Camera-type eye (tissue), 1 donor: Measurements from ENCODE around the gene LY6G6F. TPM values are rescaled to one million over a fixed set of nuclear protein-coding genes. Genes with fewer than 3 reads are reported as not detected.

Experiments used
- total RNA-seq: library from RNA; depleted of rRNA; stranded (reverse); fragments of >200 nt; gene quantifications from one replicate; pipeline ENCODE4 v1.2.3, GENCODE V29; 2014

LY6G6F gene
- not detected for total RNA-seq

GRCh38 chr6:31706599-31706998 is at the start of gene LY6G6F:
Gene LY6G6F (plus strand): TSS chr6:31706866. CDS start chr6:31706907, 41 bp downstream.

DNA sequence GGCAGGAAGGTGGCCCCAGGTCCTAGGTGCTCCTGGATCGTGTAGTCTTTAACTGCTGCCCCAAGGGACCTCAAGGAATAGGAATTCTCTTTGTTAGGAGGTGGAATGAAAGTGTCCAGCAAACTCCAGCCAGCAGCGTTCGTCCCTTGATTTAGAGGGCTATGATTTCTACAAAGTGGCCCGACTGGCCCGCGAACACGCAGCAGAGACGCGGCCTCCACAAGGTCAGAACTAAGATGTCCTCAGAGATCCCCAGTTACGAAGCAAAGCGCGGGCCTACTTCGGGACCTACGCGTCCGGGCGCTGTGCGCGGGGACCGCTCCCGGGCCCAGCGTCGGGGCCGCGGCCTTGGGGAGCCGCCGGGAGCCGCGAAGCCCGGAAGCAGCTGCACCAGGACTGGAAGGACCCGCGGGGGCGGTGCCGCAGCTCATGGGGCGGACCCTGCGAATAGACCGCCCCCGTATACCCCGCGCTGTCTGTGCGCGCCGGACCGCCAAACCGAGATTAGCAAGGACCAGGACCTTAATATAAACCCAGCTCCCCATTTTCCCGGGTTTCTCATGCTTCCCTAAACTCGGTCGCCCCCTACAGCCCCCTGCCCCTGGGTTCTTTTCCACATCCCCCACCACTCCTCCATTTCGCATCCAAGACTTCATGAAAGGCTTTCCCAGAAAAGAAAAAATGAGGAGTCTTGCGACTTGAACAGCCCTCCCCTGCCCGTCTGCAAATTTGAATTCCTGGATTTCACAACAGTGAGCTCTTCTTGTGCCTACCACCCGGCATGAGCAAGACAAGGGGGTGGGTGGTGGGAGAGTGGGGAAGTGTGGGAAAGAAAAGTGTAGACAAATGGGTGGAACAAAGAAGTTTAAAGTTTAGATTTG is 46.0 kb upstream of the LY6G6F start, which contains the start of gene C6orf47:
Gene C6orf47 (minus strand): TSS at position 398 of the 881 bp plus-strand sequence. CDS start 831 bp downstream, outside the sequence.

GRCh38 chr6:31664790-31665500 is 41.7 kb upstream of the LY6G6F start, which contains the start of gene GPANK1:
Gene GPANK1 (minus strand): TSS chr6:31664997. CDS start chr6:31664478, 519 bp downstream.

DNA sequence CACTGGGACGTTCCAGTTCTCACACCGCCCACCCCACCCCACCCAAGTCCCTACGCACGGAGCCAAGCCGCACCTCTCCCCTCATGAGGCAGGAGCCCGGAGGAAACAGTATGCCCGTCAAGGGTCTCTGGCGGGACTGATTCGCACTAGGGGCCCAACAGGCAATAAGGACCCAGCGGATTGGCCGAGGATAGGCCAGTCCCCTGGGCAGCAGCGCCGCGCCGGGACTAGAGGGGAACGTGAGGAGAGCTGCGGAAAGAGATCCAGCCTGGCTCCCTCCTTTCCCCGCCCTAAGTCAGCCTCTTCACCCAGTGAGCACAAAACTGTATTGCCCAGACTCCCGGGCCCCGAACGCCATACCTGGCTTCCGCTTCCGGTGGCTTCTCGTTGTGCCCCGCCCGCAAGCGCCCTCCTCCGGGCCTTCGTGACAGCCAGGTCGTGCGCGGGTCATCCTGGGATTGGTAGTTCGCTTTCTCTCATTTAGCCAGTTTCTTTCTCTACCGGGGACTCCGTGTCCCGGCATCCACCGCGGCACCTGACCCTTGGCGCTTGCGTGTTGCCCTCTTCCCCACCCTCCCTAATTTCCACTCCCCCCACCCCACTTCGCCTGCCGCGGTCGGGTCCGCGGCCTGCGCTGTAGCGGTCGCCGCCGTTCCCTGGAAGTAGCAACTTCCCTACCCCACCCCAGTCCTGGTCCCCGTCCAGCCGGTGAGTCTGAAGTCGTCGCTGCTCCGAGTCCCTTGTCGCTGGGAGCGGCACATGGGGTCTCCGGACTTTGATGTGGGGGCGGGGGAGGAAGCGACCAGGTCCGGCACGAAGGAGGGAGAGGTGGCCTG is 40.9 kb upstream of the LY6G6F start, which contains the start of gene CSNK2B:
Gene CSNK2B (plus strand): TSS at position 580 of the 836 bp plus-strand sequence. CDS start 752 bp downstream, outside the sequence.

GRCh38 chr6:31669676-31670075 is 37.0 kb upstream of the LY6G6F start, which contains the start of gene LY6G5B:
Gene LY6G5B (plus strand): TSS chr6:31669976. CDS start chr6:31670951, 975 bp downstream.

DNA sequence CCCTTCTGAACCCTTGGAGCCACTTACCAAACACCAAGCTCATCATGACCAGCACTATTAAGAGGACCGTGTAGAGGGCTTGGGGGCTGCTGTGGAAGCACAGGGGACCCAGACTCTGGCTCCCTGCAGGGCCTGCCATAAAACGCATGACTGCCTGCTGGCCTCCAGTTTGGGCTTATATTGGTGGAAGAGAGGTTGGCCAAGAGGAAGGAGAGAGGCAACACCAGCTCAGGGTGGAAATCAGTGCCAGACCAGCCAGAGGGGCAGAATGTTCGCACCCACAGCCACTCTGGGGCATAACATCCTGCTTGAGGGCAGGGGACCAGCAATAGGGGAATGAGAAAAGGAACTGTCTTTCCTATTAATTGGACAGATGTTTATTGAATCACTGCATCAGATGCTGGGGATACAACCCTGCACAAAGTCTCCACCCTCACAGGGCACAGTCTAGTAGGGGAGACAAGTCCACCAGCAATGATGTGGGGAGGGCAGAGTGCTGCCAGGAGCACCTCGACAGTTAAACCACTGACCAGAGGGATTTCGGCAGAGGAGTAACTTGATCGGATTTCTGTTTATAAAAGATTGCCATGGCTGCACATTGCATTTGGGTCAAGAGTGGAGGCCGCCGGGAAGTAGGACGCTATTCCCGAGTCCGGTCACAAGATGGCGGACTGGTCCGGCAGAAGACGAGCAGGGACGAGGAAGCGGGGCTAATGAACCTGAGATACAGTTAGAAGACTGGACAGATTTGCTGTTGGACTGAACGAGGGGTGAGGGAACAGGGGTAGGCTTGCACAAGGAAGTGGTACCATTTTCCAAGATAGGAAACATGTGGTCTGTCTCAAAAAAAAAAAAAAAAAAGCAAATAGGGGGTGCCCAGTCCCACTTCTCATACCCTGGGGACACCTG is 26.2 kb upstream of the LY6G6F start, which contains the start of gene LY6G5C:
Gene LY6G5C (minus strand): TSS at position 842 of the 909 bp plus-strand sequence. CDS start 694 bp downstream, at position 148.

DNA sequence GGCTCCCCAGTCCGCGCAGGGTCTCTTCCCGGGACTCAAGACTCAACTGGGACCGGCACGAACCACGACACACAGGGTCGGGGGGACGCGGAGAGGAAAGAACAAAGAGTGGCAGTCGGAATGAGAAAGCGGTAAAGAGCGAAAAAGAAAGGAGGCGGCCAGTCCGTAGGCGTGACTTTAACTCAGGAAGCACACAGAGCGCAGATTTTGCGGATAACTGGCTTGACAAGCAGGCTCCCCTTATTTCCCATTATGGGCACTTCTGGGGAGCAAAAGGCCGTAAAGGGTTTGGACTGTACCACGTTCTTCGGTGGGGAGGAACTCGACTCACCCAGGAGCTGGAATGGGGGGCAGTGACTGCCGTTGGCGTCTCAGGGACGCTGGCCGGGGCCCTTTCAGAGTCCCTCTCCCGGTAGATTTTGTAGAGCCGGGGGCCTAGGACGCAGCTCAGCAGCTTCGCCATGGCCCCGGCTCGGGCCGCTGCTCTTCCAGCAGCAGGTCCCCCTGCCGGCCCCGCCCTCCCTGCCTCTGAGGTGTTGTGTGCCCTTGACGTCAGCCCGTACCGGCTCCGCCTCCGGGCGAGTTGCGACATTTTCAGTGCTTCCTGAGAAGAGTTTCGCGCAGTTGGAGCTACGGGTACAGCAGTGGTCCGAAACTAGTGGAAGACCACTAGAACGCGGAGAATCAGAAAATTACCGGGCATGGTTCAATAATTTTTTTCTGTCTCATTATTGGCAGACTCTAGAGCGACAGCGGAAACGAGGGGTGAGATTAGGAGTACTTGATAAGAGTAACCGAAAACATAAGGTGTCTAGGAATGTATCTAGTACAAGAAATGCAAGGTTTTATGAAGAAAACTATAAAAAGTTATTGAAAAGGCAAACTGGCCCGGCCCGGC is 3.6 kb upstream of the LY6G6F start, which contains the start of gene ABHD16A:
Gene ABHD16A (minus strand): TSS at position 506 of the 898 bp plus-strand sequence. CDS start 43 bp downstream, at position 463.

GRCh38 chr6:31715022-31715958 is 8.6 kb downstream of the LY6G6F start, which contains the start of gene LY6G6D:
Gene LY6G6D (plus strand): TSS chr6:31715348. CDS start chr6:31715356, 8 bp downstream.

GRCh38 chr6:31721351-31722020 is 14.8 kb downstream of the LY6G6F start, which contains the start of gene LY6G6C:
Gene LY6G6C (minus strand): TSS chr6:31721746. CDS start chr6:31721679, 67 bp downstream.

DNA sequence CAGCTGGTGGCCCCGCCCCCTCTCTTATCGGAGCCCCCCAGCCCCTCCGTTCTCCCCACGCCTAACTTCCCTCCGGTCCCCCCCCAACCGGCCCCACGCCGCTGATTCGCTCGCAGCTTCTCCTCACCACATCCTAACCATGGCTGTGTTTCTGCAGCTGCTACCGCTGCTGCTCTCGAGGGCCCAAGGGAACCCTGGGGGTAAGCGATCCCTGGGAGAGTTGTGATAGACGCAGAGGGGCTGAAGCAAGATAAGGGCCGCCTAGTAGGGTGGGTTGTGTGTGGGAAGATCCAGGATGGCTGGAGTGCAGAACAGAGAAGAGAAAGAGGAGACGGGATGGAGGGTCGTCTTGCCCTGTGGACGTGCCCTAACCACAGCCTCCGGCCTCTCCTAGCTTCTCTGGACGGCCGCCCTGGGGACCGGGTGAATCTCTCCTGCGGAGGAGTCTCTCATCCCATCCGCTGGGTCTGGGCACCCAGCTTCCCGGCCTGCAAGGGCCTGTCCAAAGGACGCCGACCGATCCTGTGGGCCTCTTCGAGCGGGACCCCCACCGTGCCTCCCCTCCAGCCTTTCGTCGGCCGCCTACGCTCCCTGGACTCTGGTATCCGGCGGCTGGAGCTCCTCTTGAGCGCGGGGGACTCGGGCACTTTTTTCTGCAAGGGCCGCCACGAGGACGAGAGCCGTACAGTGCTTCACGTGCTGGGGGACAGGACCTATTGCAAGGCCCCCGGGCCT is 16.7 kb downstream of the LY6G6F start, which contains the start of gene MPIG6B:
Gene MPIG6B (plus strand): TSS at position 129 of the 735 bp plus-strand sequence. CDS start 11 bp downstream, at position 140.

DNA sequence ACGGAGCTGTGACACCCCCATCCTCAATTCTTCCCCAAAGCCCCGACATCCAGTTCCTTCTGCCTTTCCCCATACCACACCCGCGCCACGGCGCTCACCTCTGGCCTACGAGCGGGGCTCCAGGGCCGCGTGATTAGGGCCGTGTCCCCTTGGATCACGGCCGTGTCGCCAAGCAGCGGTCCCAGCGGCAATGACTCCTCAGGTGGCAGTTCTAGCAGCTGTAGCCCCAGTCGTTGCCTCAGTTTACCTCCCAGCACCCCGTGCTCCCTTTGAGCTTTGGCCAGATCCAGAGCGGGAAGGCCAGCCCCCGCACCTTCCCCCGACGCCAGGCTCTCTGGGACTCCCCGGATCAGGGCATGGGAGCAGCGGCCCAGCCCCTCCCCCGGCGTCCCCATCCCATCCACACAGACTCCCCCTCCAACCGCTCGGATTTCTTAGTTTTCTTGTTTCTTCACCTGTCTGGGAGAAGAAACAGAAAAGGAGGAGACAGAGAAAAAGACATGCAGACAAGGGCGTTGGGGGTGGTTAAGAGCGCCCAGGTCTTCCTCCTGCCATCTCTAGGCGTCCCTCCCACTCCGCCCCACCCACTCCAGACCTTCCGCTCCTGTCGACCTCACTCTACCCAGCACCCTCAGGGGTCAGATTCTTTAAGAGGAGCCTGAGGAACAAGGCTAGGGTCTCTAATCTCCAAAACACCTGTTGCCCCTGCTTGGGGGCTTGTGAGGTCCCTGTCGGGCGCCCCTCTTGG is 22.3 kb downstream of the LY6G6F start, which contains the start of gene DDAH2:
Gene DDAH2 (minus strand): TSS at position 533 of the 748 bp plus-strand sequence. CDS start 138 bp downstream, at position 395.

DNA sequence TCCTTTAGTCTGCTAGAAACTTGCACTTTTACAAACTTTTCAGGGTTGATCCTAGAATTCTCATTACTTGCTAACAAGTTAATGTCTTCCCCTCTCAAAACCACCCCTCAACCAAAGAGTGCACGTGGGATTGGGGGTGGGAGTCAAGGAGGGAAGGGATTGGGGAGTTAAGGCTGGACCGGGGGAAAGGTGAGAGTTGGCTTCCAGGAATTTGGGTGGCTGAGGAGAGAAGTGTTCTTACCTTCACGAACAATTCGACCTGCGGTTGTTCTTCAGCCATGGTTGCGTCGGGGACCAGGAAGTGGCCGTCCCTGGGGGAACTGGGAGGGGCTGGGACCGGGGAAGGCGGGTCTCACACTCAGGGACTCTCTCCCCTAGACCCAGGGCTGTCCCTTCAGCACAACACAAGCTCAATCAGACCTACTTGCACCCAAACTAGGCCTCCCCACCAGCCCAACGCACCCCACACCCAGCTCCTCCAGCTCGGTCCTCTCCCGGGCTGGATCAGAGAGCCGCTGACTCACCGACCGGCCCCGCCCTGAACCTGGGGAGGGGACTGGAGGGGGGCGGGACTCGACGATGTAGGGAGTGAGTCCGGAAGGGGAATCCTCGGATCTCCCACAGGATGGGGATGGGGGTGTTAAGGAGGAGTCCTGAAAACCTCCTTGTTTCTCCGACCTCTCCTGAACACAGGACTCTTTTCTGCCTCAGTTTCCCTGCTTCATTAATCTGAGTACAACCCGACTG is 29.5 kb downstream of the LY6G6F start, which contains the start of gene CLIC1:
Gene CLIC1 (minus strand): TSS at position 510 of the 747 bp plus-strand sequence. CDS start 230 bp downstream, at position 280.

DNA sequence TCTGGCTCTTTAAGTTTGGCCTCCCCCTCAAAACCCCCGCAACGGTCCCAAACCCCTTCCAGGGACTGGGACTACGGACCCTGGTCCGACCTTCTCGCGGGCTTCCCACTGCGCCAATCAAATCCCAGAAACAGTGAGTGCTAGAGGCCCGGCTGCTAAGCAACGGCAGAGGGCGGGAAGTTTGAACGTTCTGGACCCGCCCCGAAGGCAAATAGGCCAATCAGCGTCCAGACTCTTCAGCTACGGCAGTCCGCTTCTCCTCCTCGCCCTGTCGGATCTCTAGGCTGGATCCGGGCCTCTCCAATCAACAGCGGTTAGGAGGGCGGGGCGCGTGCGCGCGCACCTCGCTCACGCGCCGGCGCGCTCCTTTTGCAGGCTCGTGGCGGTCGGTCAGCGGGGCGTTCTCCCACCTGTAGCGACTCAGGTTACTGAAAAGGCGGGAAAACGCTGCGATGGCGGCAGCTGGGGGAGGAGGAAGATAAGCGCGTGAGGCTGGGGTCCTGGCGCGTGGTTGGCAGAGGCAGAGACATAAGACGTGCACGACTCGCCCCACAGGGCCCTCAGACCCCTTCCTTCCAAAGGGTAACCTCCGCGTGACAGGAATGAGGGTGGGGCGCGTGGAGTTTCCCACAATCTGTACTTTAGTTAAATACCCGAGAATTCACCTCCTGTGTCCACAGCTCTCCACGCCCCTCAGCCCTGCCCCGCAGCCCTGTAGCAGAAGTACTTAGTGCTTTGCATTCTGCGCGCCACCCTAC is 33.2 kb downstream of the LY6G6F start, which contains the start of gene MSH5:
Gene MSH5 (plus strand): TSS at position 367 of the 758 bp plus-strand sequence. CDS start 462 bp downstream, outside the sequence.

